GM18873 (cell line): ENCODE results near the gene TACSTD2.
"Not testable (repeated sequence)": the region's sequence is repeated elsewhere in the genome, so short reads cannot be mapped to it uniquely, and the experiment has no call there.

Source experiments
- ATAC-seq: cut with Tn5 transposase; IDR thresholded peaks from one replicate; pipeline ENCODE4 v1.9.1; 2021; ENCODE audit warnings: mild to moderate bottlenecking, moderate library complexity, moderate number of reproducible peaks; ENCODE audit not compliant: unreplicated experiment, low FRiP score

Gene TACSTD2, protein sequence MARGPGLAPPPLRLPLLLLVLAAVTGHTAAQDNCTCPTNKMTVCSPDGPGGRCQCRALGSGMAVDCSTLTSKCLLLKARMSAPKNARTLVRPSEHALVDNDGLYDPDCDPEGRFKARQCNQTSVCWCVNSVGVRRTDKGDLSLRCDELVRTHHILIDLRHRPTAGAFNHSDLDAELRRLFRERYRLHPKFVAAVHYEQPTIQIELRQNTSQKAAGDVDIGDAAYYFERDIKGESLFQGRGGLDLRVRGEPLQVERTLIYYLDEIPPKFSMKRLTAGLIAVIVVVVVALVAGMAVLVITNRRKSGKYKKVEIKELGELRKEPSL

DNA sequence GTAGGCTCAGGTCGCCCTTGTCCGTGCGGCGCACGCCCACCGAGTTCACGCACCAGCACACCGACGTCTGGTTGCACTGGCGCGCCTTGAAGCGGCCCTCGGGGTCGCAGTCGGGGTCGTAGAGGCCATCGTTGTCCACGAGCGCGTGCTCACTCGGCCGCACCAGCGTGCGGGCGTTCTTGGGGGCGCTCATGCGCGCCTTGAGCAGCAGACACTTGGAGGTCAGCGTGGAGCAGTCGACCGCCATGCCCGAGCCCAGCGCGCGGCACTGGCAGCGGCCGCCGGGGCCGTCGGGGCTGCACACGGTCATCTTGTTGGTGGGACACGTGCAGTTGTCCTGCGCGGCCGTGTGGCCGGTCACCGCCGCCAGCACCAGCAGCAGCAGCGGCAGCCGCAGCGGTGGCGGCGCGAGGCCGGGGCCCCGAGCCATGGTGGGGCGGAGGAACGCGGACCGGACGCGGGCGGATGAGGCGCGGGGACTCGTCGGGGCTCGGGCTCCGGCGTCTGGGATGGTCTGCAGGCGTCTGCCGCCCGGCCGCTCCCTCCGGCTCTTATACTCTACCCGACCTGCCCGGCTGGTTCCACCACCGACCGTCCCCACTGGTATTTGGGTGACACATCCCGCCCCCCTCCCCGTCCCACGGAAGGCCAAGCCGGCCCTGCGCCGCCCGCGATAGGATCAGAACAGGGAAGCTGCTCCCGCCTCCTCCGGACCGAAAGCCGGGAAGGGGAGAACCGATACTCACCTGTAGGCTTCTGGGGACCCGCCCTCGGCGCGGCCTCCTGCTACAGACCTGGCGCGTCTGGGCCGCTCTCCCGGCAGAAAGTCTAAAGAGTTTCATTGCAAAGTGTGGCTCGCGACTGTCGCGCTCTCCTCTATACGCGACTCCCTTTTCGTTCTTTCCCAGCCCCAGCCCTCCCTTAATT is at the start of gene TACSTD2:
TSS of gene TACSTD2 (minus strand) at position 526 of the 927 bp plus-strand sequence. CDS start at position 430, 96 bp downstream.
- ATAC-seq, result no peak

DNA sequence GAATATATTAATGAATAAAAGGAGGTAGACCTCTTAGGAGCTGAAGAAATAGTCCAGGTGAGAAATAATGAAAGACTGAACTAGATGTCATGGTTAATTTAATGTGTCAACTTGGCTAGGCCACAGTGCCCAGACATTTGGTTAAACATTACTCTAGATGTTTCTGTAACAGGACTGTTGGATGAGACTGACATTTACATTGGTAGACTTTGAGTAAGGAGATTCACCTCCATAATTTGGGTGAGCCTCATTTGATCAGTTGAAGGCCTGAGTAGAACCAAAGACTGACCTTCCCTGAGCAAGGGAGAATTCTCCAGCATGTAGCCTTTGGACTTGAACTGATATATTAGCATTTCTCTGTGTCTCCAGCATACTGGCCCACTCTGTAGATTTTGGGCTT is 49.2 kb upstream of the TACSTD2 start:
- no peak for ATAC-seq

DNA sequence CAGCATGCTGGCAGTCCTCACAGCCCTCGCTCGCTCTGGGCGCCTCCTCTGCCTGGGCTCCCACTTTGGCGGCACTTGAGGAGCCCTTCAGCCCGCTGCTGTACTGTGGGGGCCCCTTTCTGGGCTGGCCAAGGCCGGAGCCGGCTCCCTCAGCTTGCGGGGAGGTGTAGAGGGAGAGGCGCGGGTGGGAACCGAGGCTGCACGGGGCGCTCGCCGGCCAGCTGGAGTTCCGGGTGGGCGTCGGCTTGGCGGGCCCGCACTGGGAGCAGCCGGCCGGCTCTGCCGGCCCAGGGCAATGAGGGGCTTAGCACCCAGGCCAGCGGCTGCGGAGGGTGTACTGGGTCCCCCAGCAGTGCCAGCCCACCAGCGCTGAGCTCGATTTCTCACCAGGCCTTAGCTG is 46.2 kb upstream of the TACSTD2 start:
- not testable (repeated sequence) for ATAC-seq

DNA sequence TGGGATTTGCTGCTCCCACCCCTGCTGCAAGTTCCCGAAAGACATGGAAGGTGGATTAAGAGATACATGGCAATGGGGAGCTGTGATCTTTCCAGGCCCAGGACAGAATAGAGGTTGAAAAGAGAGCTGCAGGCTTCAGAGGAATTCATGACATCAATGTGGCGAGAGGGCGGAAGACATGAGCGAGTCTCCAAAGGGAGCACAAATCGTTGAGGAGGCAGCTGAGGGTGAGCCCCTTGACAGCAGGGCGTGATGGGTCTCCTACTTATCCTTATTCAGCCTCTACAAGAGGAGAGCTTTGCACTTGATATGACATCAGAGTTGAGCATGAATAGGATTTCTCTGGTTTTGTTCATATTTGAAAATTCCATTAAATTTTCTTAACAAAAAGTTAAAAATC is 45.5 kb upstream of the TACSTD2 start:
- ATAC-seq, result no peak

DNA sequence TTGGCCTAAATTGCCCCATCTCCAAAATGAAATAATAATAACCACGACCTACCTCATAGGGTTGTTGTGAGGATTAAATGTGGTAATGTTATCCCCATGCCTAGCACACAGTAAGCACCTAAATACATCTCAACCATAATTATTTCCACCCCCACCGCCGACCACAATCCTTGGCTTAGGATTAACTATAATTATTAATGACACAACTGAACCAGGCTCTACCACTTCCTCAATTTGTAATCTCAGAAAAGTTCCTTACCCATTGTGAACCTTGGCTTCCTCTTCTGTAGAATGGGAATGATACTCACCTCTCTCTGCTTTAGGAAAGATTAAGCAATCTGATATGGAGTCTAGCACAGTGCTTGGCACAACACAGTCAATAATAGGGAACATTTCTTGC is 44.3 kb upstream of the TACSTD2 start:
- ATAC-seq, result no peak

DNA sequence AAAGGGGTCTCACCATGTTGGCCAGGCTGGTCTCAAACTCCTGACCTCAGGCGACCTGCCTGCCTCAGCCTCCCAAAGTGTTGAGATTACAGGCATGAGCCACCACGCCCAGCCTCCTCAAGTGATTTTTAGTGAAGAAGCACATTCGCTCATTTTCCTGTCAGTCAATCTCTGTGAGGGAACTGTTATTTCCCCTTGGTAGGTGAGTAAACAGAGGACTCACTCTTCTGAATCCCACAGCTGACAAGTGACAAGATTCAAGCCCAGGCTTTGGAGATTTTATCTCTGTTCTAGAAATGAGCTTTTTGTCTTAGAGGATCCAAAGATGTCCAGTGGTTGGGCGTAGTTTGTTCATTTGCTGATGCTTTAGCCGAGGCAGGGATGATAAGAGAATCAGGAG is 43.9 kb upstream of the TACSTD2 start:
- no peak for ATAC-seq

DNA sequence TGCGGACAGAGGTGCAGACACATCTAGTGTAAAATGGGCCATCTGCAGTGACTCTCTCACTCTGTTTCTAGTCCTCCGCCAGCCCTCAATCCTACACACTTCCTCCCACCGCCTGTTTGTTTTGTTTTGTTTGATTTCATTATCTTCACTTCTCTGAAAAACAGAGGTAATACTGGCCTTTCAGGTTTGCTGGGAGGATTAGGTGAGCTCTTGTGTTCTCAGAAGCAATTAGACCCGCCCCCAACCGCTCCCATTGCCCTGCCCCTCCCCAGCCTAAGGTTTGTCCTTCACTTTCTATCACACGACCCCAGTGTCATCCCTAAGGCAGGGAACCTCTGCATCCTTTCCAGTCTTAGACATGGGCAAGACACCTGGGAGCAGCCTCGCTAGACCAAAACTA is 43.2 kb upstream of the TACSTD2 start:
- no peak for ATAC-seq

DNA sequence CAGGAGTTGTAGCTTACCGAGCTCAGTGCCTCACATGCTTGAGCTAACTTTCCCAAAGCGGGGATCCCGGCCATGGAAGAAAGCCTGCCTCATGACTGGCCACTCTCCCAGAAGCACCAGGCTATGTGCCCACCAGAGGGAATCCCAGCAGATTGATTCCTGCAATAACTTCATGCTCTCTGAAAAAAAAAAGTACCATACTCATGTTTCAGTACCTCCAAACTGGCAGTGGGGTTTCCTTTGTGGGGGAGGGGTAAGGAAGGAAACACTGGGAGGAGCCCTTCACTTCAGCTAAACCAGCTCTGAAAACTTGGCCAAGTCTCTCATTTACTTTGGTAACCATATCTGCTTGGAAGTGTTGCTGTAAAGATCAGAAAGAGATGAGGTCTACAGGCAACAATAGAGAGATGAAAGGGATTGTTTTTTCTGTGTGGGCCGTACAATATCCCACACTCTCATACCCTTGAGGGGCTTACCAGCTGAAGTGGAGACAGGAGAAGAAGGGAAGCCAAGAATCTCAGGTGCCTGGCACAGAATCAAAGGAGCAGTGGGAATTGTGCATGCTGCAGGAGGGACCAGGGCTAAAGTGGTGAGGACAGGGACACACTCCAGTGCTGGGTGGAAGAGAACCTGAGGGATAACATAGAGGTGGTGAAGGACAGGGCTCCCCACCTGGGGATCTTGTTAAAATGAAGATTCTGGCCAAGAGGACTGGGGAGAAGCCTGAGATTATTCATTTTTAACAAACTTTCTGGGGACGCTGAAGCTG is 42.4 kb upstream of the TACSTD2 start:
- ATAC-seq, result no peak

DNA sequence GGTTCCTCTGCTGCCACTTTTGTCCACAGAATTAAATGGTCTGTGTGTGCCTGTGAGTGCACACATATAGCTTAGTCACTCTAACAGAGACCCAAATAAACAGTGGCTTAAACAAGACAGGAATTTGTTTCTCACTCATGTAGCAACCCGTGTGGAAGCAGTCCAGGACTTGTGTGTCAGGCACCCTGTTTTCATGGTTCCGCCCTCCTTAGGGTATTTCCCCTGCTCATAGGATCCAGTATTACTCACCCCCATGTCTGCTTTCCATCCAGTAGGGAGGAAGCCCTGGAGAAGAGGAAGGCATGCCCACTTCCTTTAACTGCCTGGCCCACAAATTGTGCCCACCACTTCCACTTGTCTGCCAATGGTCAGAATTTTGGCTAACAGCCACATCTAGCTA is 41.3 kb upstream of the TACSTD2 start:
- no peak for ATAC-seq

DNA sequence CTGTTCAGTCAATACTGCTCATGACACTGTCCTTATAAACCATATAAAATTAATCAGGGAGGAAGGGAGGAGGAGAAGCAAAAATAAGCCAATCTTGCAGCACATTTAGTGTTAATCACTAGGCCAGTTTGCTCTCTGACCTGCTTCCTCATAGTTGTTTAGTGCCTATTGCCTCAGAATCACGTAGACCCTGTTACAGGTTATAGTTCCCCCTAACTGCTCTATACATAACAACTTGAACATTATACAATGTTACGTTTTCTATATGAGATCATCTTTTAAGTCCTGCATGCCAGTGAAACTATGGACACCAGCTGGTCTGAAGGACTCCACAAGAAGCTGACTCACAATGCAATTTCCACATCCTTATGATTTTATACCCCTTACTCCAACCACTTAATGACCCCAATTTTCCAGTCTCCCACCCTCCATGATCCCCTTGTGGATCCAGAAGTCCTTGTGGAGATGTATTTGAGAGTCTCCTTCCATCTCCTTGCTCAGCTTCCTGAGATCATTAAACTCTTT is 34.9 kb upstream of the TACSTD2 start:
- no peak for ATAC-seq

DNA sequence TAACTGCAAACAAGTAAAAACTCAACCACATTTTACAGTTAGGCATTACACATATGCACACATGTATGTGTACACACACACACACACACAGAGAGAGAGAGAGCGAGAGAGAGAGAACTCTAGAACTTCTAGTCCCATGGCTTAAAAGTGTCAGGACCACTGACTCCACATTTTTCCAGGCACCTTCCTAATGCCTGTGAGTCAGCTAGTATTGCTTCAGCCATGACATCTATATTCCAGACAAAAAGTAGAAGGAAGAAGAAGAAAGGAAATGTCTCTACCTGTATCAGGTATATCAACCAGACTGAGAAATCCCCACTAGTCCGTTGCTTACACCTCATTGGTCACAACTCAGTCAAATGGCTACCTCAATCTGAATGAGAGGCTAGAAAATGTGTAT is 31.9 kb upstream of the TACSTD2 start:
- ATAC-seq, result no peak

DNA sequence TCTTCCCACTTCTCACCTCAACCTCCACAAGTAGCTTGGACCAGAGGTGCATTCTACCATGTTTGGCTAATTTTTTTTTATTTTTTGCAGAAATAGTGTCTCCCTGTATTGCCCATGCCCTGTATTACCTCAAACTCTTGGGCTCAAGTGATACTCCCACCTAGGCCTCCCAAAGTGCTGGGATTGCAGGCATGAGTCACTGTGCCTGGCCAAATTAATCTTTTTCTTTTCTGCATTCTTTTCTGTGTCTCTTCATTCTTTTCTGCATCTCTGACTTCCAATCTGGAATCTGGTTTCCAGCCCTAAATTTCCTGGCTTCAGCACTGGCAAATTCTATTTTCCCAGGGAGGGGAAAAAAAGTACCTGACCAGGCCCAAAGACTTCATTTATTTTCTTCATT is 31.2 kb upstream of the TACSTD2 start:
- no peak for ATAC-seq

DNA sequence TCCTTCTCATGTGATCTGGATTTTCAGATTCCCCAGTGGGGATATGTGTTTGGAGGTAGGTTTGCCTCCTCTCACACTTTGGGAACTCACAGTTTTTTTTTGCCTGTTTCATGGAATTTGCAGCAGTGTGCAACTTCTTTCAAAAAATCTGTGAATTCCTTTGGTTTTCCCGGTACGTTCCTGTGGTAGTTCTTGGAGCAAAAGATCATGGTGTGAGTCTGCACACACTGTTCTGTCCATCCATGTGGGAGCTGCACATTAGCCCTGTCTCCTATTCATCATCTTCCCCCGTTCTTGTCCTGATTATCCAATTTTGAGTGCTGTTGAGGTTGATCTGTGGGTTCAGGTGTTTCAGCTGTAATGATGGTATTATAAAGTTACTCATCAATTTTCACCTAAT is 30.3 kb upstream of the TACSTD2 start:
- no peak for ATAC-seq

DNA sequence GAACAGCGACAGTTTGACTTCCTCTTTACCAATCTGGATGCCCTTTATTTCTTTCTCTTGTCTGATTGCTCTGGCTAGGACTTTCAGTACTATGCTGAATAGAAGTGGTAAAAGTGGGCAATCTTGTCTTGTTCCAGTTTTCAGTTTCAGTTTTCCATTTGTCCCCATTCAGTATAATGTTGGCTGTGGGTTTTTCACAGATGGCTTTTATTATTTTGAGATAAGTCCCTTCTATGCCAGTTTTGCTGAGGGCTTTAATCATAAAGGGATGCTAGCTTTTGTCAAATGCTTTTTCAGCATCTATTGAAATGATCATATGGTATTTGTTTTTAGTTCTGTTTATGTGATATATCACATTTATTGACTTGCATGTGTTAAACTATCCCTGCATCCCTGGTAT is 24.9 kb upstream of the TACSTD2 start:
- not testable (repeated sequence) for ATAC-seq

DNA sequence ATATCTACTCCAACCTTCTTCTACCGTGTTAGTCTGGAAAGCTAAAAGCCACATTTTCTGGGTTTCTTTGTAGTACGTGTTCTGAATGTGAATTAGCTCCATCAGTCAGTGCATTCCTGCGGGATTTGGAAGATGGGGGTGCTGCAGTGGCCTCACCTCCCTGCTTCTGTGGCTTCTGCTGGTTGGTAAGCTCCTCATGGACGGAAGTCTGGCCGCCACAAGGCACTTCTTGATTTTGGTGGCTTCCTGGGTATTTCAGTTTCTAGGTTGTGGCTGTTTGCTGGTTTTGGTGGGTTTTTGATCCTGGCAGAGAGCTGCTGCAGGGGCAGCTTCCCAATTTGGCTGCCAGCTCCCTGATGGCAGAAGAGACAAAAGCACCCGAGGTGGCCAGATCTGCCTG is 20.9 kb upstream of the TACSTD2 start:
- no peak for ATAC-seq

DNA sequence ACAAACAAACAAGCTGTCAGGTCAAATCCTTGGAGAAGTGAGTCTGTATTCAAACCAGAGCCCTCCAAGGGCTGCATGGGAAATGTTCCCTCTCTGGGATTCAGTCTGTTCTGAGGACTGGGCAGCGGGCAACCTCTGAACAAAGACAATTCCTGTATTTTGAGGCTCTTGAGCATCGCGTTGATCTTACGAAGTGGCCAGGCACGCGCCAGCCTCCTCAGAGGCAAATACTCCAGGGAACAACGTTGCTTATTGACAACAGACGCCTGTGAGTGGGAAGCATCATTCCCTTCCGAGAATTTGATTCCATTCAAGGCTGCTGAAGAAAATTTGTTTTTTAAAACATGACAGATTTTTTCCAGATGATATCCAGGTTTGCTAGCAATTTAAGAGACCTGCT is 20.0 kb upstream of the TACSTD2 start:
- ATAC-seq, result no peak

DNA sequence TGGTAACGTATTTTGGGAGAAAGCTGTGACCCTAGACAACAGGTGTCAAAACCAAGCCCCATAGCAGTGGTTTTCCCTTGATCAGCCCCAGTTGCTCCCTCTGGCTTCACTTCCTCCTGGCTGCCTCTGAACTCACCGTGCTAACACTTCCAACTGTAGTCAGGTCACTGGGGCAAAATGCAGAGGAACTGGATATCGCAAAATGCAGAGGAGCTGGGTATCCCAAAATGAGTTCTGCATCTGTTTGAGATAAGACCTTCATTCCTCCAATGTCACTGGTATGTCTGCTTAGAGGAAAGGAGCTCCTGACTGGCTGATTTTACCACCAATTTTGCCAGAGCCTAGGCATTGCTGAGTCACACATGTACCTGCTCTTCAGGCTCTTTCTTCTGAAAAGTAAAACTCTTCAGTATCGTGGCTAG is 19.6 kb upstream of the TACSTD2 start:
- ATAC-seq, result no peak

DNA sequence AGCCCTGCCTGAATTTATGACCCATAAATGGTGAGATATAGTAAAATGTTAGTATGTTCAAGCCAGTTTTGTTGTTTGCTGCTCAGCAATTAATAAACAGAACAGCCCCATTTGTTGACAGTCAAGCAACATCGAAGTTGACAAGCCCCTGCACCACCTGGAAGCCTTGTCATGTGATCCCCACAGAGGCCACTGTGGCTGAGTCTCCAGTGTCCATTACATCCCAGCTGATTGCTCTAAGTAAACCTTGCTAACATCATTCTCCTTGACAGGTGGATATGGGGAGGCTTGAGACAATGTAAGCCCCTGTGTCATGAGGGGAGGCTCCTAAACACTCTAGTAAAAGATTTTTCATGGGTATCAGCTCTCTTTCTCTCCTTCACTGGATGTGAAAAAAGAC is 17.5 kb upstream of the TACSTD2 start:
- ATAC-seq, result no peak

DNA sequence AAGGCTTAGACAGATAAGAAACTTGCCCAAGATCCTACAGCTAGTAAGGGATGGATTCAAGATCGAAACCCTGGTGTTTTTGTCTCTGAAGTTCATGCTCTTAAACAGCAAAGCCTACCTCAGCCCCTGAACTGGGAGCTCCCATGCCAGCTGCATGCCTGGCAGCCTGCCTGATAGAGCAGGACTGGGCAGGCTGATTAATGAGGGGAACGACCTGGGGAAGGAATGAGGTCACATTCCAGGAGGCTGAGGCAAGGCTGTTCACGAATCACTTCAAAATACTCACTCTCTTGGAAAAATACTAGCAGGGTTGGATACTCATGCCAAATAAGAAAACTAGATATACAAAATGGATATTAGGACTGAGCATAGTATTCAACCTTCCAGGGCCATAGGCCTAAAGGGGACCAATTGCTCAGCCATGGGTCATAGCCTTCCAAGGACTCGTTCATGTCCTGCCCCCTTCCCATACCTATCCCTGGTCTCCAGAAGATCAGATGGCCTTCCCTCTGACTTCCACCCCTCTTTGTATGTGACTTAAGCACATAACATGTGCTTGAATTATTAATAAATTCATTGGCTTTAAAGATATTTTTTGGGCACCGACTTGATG is 15.6 kb upstream of the TACSTD2 start:
- ATAC-seq, result no peak

DNA sequence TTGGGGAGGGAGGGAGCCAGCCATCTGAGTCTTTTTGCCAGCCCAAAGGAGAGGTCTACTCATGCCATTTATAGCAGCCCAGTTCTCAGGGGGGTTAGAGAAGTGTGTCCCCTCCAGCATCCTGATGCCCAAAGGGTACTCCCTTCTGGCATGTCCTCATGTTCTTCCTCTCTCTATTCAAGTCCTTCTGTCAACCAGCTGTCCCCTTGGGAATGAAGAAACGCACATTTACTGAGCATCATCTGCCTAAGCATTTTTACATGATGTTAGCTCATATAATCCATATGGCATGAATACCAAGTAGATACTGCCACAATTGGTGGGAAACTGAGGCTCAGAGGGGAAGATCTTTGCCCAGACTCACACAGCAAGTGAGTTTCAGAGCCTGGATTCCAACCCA is 14.8 kb upstream of the TACSTD2 start:
- ATAC-seq, result no peak
